ENCODE results near the gene ZNF350.

The ZNF350 gene

GRCh38 chr19:52007451-52007805 is 20.8 kb upstream of the ZNF350 start:
- H3K27ac ChIP-seq (ENCODE audit: low read length): peak overlapping the region; percentile 93
- H3K4me1 ChIP-seq (ENCODE audit: insufficient read depth, low read length): peaks cover 24% of the 10 kb centered on the region
- DNase-seq: no peak
- TF ChIP-seq, protein P1, sequence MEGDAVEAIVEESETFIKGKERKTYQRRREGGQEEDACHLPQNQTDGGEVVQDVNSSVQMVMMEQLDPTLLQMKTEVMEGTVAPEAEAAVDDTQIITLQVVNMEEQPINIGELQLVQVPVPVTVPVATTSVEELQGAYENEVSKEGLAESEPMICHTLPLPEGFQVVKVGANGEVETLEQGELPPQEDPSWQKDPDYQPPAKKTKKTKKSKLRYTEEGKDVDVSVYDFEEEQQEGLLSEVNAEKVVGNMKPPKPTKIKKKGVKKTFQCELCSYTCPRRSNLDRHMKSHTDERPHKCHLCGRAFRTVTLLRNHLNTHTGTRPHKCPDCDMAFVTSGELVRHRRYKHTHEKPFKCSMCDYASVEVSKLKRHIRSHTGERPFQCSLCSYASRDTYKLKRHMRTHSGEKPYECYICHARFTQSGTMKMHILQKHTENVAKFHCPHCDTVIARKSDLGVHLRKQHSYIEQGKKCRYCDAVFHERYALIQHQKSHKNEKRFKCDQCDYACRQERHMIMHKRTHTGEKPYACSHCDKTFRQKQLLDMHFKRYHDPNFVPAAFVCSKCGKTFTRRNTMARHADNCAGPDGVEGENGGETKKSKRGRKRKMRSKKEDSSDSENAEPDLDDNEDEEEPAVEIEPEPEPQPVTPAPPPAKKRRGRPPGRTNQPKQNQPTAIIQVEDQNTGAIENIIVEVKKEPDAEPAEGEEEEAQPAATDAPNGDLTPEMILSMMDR (IDR thresholded peaks at IDR 0.05; ENCODE audit: borderline replicate concordance, extremely low read depth, low read length, poor library complexity, severe bottlenecking): no peak
- TF ChIP-seq EZH2 (IDR thresholded peaks at IDR 0.05; ENCODE audit: borderline replicate concordance, low read depth, low read length, severe bottlenecking): no peak
- H3K27me3 ChIP-seq (ENCODE audit: insufficient read depth, low read length, poor library complexity): no peaks in the 10 kb centered on the region
- H3K4me3 ChIP-seq (ENCODE audit: low read depth in 1 of 2, low read length in 2 of 2): peak overlapping the region; percentile 46 to 83
- no peaks in the 10 kb centered on the region for H4K20me1 ChIP-seq (ENCODE audit: insufficient read depth, low read length)
- peaks cover 23% of the 10 kb centered on the region for H3K36me3 ChIP-seq (ENCODE audit: insufficient read depth, low read length)
- H3K4me2 ChIP-seq (ENCODE audit: insufficient read depth, low read length): peak overlapping the region; percentile 92
- peak; percentile 44 for ATAC-seq (ENCODE audit: insufficient read depth, low read depth)
- H2AFZ ChIP-seq (ENCODE audit: low read depth, low read length): peak overlapping the region; percentile 93
- peak overlapping the region; percentile 62 for H3K9ac ChIP-seq (ENCODE audit: low read depth, low read length)
- H3K9me3 ChIP-seq (ENCODE audit: insufficient read depth, low read length, severe bottlenecking): peaks cover 12% of the 10 kb centered on the region
- H3K79me2 ChIP-seq (ENCODE audit: insufficient read depth, low read length): peaks cover 42% of the 10 kb centered on the region

- H3K36me3 ChIP-seq (ENCODE audit: insufficient read depth, low read length): peaks cover 64% of the 10 kb centered on the region
- H3K4me3 ChIP-seq (ENCODE audit: low read depth in 1 of 2, low read length in 2 of 2): no peak overlapping the region
- H3K4me1 ChIP-seq (ENCODE audit: insufficient read depth, low read length): no peaks in the 10 kb centered on the region
- no peak for DNase-seq
- no peak overlapping the region for H3K27ac ChIP-seq (ENCODE audit: low read length)
- no peaks in the 10 kb centered on the region for H4K20me1 ChIP-seq (ENCODE audit: insufficient read depth, low read length)
- peaks cover 79% of the 10 kb centered on the region for H3K9me3 ChIP-seq (ENCODE audit: insufficient read depth, low read length, severe bottlenecking)
- H3K9ac ChIP-seq (ENCODE audit: low read depth, low read length): no peak overlapping the region
- H3K79me2 ChIP-seq (ENCODE audit: insufficient read depth, low read length): no peaks in the 10 kb centered on the region
- no peaks in the 10 kb centered on the region for H3K27me3 ChIP-seq (ENCODE audit: insufficient read depth, low read length, poor library complexity)
- H2AFZ ChIP-seq (ENCODE audit: low read depth, low read length): no peak overlapping the region
- H3K4me2 ChIP-seq (ENCODE audit: insufficient read depth, low read length): no peak overlapping the region
- ATAC-seq (ENCODE audit: insufficient read depth, low read depth): no peak
- TF ChIP-seq, protein P1 (IDR thresholded peaks at IDR 0.05; ENCODE audit: borderline replicate concordance, extremely low read depth, low read length, poor library complexity, severe bottlenecking): no peak
- TF ChIP-seq EZH2 (IDR thresholded peaks at IDR 0.05; ENCODE audit: borderline replicate concordance, low read depth, low read length, severe bottlenecking): no peak
Measured at GRCh38 chr19:51994048-51994644, 7.5 kb upstream of the ZNF350 start.

- no peaks in the 10 kb centered on the region for H3K4me1 ChIP-seq (ENCODE audit: insufficient read depth, low read length)
- no peak overlapping the region for H3K27ac ChIP-seq (ENCODE audit: low read length)
- H3K4me3 ChIP-seq (ENCODE audit: low read depth in 1 of 2, low read length in 2 of 2): no peak overlapping the region
- H3K9me3 ChIP-seq (ENCODE audit: insufficient read depth, low read length, severe bottlenecking): peaks cover 78% of the 10 kb centered on the region
- H3K27me3 ChIP-seq (ENCODE audit: insufficient read depth, low read length, poor library complexity): no peaks in the 10 kb centered on the region
- TF ChIP-seq, protein P1 (IDR thresholded peaks at IDR 0.05; ENCODE audit: borderline replicate concordance, extremely low read depth, low read length, poor library complexity, severe bottlenecking): no peak
- no peak for TF ChIP-seq EZH2 (IDR thresholded peaks at IDR 0.05; ENCODE audit: borderline replicate concordance, low read depth, low read length, severe bottlenecking)
- no peaks in the 10 kb centered on the region for H4K20me1 ChIP-seq (ENCODE audit: insufficient read depth, low read length)
- H3K79me2 ChIP-seq (ENCODE audit: insufficient read depth, low read length): no peaks in the 10 kb centered on the region
- no peak for DNase-seq
- peaks cover 57% of the 10 kb centered on the region for H3K36me3 ChIP-seq (ENCODE audit: insufficient read depth, low read length)
- no peak for ATAC-seq (ENCODE audit: insufficient read depth, low read depth)
- no peak overlapping the region for H2AFZ ChIP-seq (ENCODE audit: low read depth, low read length)
- H3K9ac ChIP-seq (ENCODE audit: low read depth, low read length): no peak overlapping the region
- H3K4me2 ChIP-seq (ENCODE audit: insufficient read depth, low read length): no peak overlapping the region
Measured at GRCh38 chr19:51993422-51993821, 6.8 kb upstream of the ZNF350 start.

Measured in DND-41 (cell line).